PFSK-1 (cell line): ENCODE data around the gene RHEB.

Experiments
- FOXP2 ChIP-seq: optimal IDR thresholded peaks from 2 replicates; pipeline ENCODE3; 2011; ENCODE audit warnings: borderline replicate concordance, control low read depth, inconsistent platforms; ENCODE audit not compliant: insufficient read depth; ENCODE audit errors: extremely low read length, extremely low read depth
- POLR2AphosphoS5 ChIP-seq: IDR thresholded peaks from 2 replicates; pipeline ENCODE4 v1.6.1; 2012; ENCODE audit warnings: low read depth, mild to moderate bottlenecking, control low read depth, low read length, moderate library complexity
- SIN3A ChIP-seq: IDR thresholded peaks from 2 replicates; pipeline ENCODE4 v1.6.1; 2012; ENCODE audit warnings: mild to moderate bottlenecking, low read length, moderate library complexity, borderline replicate concordance; ENCODE audit not compliant: insufficient read depth
- TAF1 ChIP-seq: IDR thresholded peaks from 2 replicates; pipeline ENCODE4 v1.6.1; 2012; ENCODE audit warnings: low read length, control low read depth, borderline replicate concordance; ENCODE audit not compliant: insufficient read depth
- TF ChIP-seq, protein P1 (sequence below), 2 experiments: IDR thresholded peaks; 2 replicates each; pipeline versions ENCODE4 v1.6.1 to v1.8.0; 2011 to 2012; ENCODE audit warnings: low read depth in 2 of 2, low read length in 2 of 2, control low read depth in 1 of 2, inconsistent platforms in 1 of 2, mild to moderate bottlenecking in 1 of 2, moderate library complexity in 1 of 2; ENCODE audit not compliant: insufficient read depth in 1 of 2

Gene RHEB

DNA sequence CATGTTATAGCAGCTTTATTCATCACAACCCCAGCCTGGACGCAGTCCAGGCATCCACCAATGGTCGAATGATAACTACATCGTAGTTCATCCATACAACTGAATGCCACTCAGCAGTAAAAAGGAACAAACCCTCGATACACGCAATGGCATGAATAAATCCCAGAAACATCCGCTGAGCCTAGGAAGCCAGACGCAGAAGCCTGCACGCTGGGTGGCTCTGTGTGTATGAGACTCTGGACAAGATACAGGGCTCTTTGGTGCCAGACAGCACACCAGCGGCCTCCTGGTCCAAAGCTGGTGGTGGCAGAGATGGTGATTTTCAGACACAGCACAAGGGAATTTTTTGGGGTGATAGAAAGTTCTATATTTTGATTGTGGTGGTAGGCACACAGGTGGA is 69.7 kb downstream of the RHEB start:
- TF ChIP-seq SIN3A = no peak
- TF ChIP-seq TAF1 = no peak
- no peak for TF ChIP-seq FOXP2
- TF ChIP-seq, protein P1, sequence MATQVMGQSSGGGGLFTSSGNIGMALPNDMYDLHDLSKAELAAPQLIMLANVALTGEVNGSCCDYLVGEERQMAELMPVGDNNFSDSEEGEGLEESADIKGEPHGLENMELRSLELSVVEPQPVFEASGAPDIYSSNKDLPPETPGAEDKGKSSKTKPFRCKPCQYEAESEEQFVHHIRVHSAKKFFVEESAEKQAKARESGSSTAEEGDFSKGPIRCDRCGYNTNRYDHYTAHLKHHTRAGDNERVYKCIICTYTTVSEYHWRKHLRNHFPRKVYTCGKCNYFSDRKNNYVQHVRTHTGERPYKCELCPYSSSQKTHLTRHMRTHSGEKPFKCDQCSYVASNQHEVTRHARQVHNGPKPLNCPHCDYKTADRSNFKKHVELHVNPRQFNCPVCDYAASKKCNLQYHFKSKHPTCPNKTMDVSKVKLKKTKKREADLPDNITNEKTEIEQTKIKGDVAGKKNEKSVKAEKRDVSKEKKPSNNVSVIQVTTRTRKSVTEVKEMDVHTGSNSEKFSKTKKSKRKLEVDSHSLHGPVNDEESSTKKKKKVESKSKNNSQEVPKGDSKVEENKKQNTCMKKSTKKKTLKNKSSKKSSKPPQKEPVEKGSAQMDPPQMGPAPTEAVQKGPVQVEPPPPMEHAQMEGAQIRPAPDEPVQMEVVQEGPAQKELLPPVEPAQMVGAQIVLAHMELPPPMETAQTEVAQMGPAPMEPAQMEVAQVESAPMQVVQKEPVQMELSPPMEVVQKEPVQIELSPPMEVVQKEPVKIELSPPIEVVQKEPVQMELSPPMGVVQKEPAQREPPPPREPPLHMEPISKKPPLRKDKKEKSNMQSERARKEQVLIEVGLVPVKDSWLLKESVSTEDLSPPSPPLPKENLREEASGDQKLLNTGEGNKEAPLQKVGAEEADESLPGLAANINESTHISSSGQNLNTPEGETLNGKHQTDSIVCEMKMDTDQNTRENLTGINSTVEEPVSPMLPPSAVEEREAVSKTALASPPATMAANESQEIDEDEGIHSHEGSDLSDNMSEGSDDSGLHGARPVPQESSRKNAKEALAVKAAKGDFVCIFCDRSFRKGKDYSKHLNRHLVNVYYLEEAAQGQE (IDR thresholded peaks at IDR 0.05; ENCODE audit: insufficient read depth in 1 of 2, low read depth in 2 of 2, low read length in 2 of 2) = no peak
- TF ChIP-seq POLR2AphosphoS5 = no peak

DNA sequence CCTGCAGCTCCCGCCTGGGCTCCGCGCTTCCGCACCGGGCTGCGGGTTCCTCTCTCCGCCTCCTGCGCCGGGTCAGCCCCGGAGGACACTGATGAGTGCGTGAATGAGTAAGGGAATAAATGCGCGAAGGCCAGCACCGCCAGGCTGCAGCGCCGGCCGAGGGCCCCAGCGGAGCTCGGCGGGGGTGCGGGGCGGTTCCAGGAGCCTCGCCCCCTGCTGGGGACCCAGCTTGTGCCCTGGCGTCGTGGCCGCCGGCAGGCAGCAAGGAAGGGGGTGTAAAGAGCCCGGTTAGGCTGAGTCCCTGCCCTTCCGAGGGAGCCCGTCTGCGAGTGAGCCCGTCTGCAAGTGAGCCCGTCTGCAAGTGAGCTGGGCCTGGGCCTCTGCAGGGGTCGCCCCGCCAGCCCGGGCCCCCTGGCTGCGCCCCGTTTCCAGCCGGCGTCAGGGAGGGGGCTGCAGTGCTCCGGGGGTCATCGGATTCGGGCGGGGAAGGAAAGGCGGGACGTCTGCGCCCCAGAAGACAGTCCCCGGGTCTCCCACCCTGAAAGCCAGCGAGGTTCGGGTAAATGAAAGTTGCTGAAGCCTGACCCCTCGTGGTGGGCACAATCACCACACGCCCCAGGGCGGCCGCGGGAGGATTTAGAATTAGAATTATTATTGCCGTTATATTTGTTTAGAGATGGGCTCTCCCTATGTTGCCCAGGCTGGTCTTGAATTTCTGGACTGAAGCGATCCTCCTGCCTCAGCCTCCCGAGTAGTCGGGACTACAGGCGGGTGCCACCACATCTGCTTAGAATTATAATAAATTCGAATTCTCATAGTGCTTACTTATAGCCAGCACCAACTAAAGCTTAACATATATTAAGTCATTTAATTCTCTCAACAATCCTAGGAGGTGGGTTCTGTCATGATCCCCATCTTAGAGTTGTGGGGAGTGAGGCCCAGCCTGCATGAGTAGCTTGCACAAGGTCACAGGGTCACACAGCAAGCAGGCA is 71.1 kb downstream of the RHEB start:
- TF ChIP-seq, protein P1 (IDR thresholded peaks at IDR 0.05; ENCODE audit: insufficient read depth in 1 of 2, low read depth in 2 of 2, low read length in 2 of 2) = no peak
- TF ChIP-seq POLR2AphosphoS5 = no peak
- no peak for TF ChIP-seq TAF1
- no peak for TF ChIP-seq SIN3A
- no peak for TF ChIP-seq FOXP2

DNA sequence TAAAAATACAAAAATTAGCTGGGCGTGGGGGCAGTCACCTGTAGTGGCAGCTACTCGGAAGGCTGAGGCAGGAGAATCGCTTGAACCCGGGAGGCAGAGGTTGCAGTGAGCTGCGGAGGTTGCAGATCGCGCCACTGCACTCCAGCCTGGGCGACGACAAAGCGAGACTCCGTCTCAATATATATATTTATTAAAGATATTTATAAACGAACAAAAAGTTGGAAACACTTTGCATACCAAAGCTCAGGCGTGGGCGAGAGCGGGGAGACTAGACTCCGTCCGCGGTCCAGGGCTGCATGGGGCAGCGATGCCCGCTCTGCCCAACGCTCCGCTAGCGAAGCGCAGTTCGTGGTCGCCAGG is 71.8 kb downstream of the RHEB start:
- TF ChIP-seq, protein P1 (IDR thresholded peaks at IDR 0.05; ENCODE audit: insufficient read depth in 1 of 2, low read depth in 2 of 2, low read length in 2 of 2) = no peak
- TF ChIP-seq FOXP2 (no peak), TAF1 (no peak), POLR2AphosphoS5 (no peak), SIN3A (no peak)

DNA sequence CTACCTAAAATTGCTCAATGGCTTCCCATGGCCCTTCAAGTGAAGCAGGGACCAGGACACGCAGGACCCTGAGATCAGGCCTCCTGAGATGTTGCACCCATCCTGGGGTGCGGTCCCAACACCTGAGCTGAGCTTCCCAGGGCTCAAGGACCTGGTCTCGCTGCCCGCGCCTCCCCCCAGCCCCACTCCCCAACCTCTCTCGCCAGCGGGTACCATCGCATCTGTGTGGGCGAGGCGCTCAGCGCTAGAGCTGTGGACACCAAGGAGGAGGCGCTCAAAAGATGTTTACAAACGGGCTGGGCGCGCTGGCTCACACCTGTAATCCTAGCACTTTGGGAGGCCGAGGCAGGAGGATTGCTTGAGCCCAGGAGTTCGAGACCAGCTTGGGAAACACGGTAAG is 72.4 kb downstream of the RHEB start:
- TF ChIP-seq SIN3A = no peak
- TF ChIP-seq FOXP2 = no peak
- no peak for TF ChIP-seq TAF1
- TF ChIP-seq, protein P1 (IDR thresholded peaks at IDR 0.05; ENCODE audit: insufficient read depth in 1 of 2, low read depth in 2 of 2, low read length in 2 of 2) = no peak
- TF ChIP-seq POLR2AphosphoS5 = no peak
